GM12874 (cell line): ENCODE results near the gene ZNF579.
A peak's percentile ranks its signal among the peaks of the same experiment; 100 is the strongest.

ENCODE experiments used
- TF ChIP-seq, protein P1 (sequence below): IDR thresholded peaks from 2 replicates; pipeline ENCODE4 v1.5.1; 2011; ENCODE audit warnings: low read depth, mild to moderate bottlenecking, control low read depth, low read length, moderate library complexity; ENCODE audit not compliant: insufficient read depth

The ZNF579 gene

DNA sequence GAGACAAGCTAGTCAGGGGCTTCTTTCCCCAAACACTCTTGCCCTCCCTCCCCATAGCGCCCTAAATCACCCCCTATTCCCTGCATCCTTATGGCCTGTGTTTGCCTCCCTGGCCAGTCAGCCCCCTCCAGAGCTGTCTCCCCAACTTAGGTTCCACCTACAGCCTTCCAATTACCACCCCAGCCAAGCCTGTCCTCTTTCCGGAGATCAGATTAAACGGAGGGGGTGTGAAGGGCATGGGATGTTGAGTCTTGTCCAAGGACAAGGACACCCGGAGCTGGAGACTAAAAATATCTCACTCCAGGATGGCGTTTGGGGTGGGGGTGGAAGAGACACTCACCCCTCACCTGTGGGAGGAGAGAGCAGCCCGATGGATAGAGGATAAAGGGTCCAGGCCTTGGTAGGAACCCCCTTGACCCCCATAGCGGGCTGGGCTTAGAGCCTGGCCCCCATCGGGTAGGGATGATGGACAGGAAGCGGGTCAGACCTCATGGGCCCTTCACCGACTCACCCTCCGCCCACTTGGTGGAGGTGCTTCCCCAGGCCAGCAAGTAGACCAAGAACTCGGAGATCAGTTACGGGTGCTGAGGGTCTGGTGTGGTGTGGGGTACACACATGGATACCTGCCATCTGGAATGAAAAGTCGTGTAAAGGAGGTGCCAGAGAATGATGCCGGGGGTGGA lies 30.8 kb upstream of the ZNF579 start:
- TF ChIP-seq, protein P1, sequence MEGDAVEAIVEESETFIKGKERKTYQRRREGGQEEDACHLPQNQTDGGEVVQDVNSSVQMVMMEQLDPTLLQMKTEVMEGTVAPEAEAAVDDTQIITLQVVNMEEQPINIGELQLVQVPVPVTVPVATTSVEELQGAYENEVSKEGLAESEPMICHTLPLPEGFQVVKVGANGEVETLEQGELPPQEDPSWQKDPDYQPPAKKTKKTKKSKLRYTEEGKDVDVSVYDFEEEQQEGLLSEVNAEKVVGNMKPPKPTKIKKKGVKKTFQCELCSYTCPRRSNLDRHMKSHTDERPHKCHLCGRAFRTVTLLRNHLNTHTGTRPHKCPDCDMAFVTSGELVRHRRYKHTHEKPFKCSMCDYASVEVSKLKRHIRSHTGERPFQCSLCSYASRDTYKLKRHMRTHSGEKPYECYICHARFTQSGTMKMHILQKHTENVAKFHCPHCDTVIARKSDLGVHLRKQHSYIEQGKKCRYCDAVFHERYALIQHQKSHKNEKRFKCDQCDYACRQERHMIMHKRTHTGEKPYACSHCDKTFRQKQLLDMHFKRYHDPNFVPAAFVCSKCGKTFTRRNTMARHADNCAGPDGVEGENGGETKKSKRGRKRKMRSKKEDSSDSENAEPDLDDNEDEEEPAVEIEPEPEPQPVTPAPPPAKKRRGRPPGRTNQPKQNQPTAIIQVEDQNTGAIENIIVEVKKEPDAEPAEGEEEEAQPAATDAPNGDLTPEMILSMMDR, result no peak

DNA sequence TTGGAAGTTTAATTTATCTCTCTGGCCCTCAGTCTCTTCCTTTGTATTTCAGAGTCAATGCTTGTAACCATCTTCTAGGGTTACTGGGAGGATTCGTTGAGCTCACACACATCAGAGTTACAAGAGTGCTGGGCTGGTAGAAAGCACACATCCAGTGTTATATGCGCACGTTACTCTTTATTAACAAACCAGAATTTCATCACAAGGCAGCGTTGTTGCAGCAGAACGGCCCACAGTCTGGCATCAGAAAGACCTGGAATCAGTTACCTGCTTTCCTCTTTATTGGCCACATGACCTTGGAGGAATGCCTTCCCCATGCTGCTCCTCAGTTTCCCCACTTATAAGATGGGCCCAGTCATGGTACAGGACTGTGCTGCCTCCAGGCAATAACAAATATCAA lies 28.7 kb upstream of the ZNF579 start:
- TF ChIP-seq, protein P1, result no peak

DNA sequence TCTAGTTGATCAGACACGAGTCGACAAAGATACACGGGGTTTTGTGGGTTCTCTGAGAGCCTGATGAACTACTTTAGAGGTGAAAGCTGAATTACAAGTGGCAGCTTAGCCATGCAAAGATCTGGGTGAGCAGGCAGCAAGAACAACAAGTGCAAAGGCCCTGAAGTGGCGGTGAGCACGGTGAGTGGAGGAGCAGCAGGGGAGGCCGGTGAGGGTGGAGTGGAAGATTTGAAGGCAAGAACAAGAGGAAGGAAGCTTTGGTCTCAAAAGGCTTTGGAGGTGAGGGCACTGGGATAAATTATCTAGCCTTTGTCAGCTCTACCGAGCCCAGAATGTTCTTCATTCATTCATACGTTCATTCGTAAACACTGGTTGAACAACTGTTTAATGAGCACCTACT lies 26.2 kb upstream of the ZNF579 start:
- TF ChIP-seq, protein P1, result no peak

DNA sequence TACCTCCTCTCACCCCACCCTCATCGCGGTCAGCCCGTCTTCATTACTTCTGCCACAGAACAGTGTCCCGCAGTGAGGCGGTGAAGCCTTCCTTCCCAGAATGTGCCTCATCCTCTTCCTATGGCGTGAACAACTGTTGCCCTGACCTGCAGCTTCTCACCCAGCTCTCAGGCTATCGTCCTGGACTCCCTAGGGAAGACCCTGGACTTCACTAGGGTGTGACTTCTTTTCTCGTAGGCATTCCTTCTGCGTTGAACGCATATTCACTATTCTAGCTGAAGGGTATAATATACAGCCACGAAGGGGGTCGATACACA lies 25.8 kb upstream of the ZNF579 start:
- TF ChIP-seq, protein P1, result no peak

DNA sequence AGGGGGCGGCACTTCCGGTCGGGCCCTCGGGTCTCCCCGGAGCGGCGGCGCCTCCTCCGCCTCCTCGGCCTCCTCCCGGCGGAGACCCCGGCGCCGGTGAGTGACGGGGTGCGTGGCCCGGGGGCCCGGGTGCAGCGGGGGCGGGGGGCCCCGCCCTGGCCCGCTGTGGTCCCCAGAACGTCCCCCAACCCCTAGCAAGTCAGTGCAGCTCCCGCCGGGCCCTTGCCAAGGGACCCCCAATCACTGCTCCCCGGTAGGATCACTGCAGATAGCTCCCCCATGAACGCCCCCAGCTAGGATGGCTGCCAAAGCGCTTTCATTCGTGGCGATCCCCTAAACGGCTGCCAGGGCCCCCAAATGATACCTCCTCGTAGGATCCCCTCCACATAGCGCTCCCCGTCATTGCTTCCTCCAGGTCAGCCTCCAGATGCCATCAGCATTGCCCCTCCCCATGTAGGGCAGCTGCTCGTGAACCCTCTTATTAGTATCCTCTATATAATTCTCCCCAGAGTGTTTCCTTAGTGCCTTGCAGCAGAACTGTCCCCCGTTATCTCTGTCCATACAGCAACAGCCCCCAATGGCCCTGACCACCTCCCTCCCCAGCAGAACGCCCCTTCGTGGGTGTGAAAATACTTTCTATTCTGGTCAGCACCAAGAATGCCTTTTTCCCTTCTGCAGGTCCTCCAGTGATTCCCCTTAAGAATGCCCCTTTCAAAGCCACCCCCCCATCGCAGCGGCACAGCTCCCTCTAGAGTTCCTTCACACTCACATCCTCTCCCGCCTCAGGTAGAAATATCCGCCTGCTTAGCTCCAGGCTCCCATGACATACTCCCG lies 25.2 kb upstream of the ZNF579 start, which contains the start of gene ZNF865:
Gene ZNF865, plus strand, starts transcription at position 11 of the 834 bp plus-strand sequence. CDS start 7,972 bp downstream, outside the sequence.
- TF ChIP-seq, protein P1, result peak; percentile 77

DNA sequence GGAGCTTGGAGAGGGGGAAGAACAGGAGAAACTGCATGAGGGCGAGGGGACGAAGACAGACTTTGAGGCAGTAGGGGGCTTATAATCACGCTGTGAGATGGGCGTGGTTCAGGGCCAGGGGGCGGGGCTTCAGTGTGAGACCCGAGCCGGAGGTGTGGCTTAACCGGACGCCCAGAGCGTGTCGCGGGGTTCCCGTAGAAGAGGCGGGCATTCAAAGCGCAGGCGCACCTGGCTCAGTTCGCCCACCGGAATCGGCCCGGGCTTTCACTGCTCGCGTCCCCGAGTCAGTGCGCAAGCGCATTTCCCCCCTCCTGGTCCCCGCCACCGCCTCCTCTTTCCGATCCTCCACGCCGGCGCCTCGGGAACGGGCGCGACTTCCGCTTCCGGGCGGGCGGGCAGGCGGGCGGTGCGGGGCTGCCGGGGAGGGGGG lies 24.6 kb upstream of the ZNF579 start:
- TF ChIP-seq, protein P1, result no peak

DNA sequence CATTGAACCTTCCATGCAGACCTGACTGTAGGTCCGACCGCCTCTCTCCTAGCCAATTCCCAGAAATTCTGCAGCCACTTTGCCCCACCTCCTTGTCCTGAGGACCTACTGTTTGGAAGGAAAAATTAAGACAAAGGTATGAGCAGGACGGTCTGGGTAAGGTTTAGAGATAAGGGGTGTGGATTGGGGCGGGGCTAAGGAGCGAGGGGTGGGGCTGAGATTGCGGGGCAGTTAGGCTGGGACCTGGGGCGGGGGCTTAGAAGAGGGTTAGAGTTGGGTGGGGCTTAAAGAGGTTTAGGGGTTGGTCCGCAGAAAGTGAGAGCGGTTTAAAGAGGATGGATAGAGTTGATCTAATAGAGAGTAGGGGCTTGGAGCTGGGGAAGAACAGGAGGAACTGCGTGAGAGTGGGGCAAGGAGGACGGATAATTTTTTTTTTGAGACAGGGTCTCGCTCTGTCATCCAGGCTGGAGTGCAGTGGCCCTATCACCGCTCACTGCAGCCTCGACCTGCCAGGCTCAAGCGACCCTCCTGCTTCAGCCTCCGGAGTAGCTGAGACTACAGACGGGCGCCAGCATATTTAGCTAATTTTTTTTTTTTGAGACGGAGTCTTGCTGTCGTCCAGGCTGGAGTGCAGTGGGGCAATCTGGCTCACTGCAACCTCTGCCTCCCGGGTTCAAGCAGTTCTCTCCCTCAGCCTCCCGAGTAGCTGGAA lies 23.1 kb upstream of the ZNF579 start:
- TF ChIP-seq, protein P1, result no peak
